Psoas muscle (tissue), 8 donors: ENCODE results near the gene FUT9. TPM values are rescaled to one million over a fixed set of nuclear protein-coding genes. Genes with fewer than 3 reads are reported as not detected.

Experiments
- ATAC-seq, 4 donors: fragments of 200-7000 bp; cut with Tn5 transposase; one replicate each; pipeline ENCODE4 v1.9.1; 2020; ENCODE audit warnings: moderate library complexity in 3 of 4, mild to moderate bottlenecking in 2 of 4
- DNase-seq, 2 donors: peaks; one replicate each; pipeline ENCODE4 v3.0.0-alpha.2; 2020
- H3K27ac ChIP-seq: fragments of 200-600 bp; one replicate; pipeline ENCODE4 v1.8.0; 2022
- H3K27me3 ChIP-seq, 3 donors: fragments of 200-600 bp in 1 of 3; one replicate each; pipeline versions ENCODE4 v1.6.1 to v1.8.0; 2013 to 2022; ENCODE audit warnings: low read length in 2 of 3, mild to moderate bottlenecking in 2 of 3, moderate library complexity in 1 of 3; ENCODE audit not compliant: insufficient read depth in 3 of 3
- H3K36me3 ChIP-seq, 2 donors: fragments of 200-600 bp in 1 of 2; one replicate each; pipeline versions ENCODE4 v1.6.1 to v1.8.0; 2013 to 2022; ENCODE audit warnings: low read depth in 1 of 2, mild to moderate bottlenecking in 1 of 2, moderate library complexity in 1 of 2; ENCODE audit not compliant: insufficient read depth in 1 of 2
- H3K4me1 ChIP-seq: fragments of 200-600 bp; one replicate; pipeline ENCODE4 v1.8.0; 2022
- H3K4me3 ChIP-seq: fragments of 200-600 bp; one replicate; pipeline ENCODE4 v1.8.0; 2022; ENCODE audit warnings: mild to moderate bottlenecking
- H3K9me3 ChIP-seq: fragments of 200-600 bp; one replicate; pipeline ENCODE4 v1.8.0; 2022
- WGBS, 3 donors: extraction: QIAGEN DNeasy Blood & Tissue Kit; methylation state at CpG; one replicate each; pipeline versions ENCODE4 v1.1.6 to v1.1.7; 2013; 5-methylcytosine and 5-hydroxymethylcytosine counted together
- intact Hi-C, 2 donors: fragments of 100-400 bp; cut with DNase I; formaldehyde crosslinking; loops; one replicate each; pipeline versions ENCODE4 v1.11.0 to v1.14.2; 2022
- polyA plus RNA-seq, 3 donors: library from polyadenylated mRNA; stranded (reverse); fragments of 200-250 nt; gene quantifications; one replicate each; pipeline ENCODE4 v1.2.3, GENCODE V29; 2013
- total RNA-seq, 4 donors: library from RNA; stranded (reverse); fragmentation: NEBNext Ultra II Directional in 2 of 4; extraction: Animal tissue kit (Norgen Biotek cat#: 25700) in 2 of 4; gene quantifications; one replicate each; pipeline versions ENCODE4 v1.2.1 to v1.2.4, GENCODE V29; 2021 to 2023
- TF ChIP-seq, protein P1 (sequence below): fragments of 200-600 bp; IDR thresholded peaks from one replicate; pipeline ENCODE4 v1.8.0; 2022; ENCODE audit warnings: antibody characterized with exemption
- donor health status: healthy with polysubstance abuse.
- donor health status: DM: no; HTN: no; CAD: no; lungs with moderate emphysema.
- donor health status: Bipolar disorder and iron deficiency.
- donor health status: healthy.
- donor health status: DM: yes; HTN: yes; CAD: no.
- donor health status: DM: no; HTN: no; CAD: no.
- donor health status: DM: no; HTN: no; CAD: no.
- donor health status: DM: yes; HTN: yes; CAD: no.

The FUT9 gene
- total and polyA plus RNA-seq, 7 donors, result 0.01 TPM; not detected in 5

- ATAC-seq (no peak), DNase-seq (no peak)
- Histone ChIP-seq H3K36me3 (no peaks in the 10 kb centered on the region), H3K27me3 (no peaks in the 10 kb centered on the region), H3K4me3 (no peak overlapping the region), H3K27ac (no peak overlapping the region), H3K4me1 (no peaks in the 10 kb centered on the region), H3K9me3 (no peaks in the 10 kb centered on the region)
- 33 to 51% (median 36%) methylated on average over 2 of the region's 2 CpGs for WGBS, 3 donors
- TF ChIP-seq, protein P1, sequence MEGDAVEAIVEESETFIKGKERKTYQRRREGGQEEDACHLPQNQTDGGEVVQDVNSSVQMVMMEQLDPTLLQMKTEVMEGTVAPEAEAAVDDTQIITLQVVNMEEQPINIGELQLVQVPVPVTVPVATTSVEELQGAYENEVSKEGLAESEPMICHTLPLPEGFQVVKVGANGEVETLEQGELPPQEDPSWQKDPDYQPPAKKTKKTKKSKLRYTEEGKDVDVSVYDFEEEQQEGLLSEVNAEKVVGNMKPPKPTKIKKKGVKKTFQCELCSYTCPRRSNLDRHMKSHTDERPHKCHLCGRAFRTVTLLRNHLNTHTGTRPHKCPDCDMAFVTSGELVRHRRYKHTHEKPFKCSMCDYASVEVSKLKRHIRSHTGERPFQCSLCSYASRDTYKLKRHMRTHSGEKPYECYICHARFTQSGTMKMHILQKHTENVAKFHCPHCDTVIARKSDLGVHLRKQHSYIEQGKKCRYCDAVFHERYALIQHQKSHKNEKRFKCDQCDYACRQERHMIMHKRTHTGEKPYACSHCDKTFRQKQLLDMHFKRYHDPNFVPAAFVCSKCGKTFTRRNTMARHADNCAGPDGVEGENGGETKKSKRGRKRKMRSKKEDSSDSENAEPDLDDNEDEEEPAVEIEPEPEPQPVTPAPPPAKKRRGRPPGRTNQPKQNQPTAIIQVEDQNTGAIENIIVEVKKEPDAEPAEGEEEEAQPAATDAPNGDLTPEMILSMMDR, result no peak
- intact Hi-C loops, result no loop called here
These were observed 170.9 kb downstream of the FUT9 start for GRCh38 chr6:96186516-96187195.

- Histone ChIP-seq H3K9me3 (no peaks in the 10 kb centered on the region), H3K4me3 (no peak overlapping the region), H3K4me1 (no peaks in the 10 kb centered on the region), H3K36me3 (no peaks in the 10 kb centered on the region), H3K27me3 (no peaks in the 10 kb centered on the region), H3K27ac (no peak overlapping the region)
- ATAC-seq (no peak), DNase-seq (no peak)
- 17 to 29% (median 23%) methylated on average over 1 of the region's 1 CpG for WGBS, 3 donors
- intact Hi-C loops, result no loop called here
- TF ChIP-seq, protein P1, result no peak
These were observed 178.9 kb downstream of the FUT9 start for GRCh38 chr6:96194675-96195074.

DNA sequence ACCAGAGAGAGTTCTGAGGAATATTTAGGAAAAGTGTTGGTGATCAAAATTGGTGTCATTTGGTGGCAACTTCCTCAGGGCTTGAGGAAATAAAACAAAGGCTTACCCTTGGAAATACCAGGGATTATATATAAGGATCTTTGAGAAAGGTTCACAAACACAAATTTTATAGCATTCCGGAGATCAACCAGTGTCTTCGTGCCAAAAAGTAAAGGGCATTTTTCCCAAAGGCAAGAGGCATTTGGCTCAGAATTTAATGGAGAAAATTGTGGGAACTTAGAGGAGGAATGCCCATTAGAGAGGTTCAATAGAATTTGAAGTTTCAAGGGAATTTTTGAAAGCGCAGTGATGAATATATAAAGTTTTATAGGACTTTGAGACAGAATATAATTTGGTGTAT is 179.5 kb downstream of the FUT9 start:
- Histone ChIP-seq H3K9me3 (no peaks in the 10 kb centered on the region), H3K36me3 (no peaks in the 10 kb centered on the region), H3K4me3 (no peak overlapping the region), H3K27me3 (no peaks in the 10 kb centered on the region), H3K27ac (no peak overlapping the region), H3K4me1 (no peaks in the 10 kb centered on the region)
- TF ChIP-seq, protein P1, result no peak
- ATAC-seq, result no peak
- no peak for DNase-seq
- intact Hi-C loops, result no loop called here
- 78 to 83% (median 80%) methylated on average over 3 of the region's 3 CpGs for WGBS, 3 donors

DNA sequence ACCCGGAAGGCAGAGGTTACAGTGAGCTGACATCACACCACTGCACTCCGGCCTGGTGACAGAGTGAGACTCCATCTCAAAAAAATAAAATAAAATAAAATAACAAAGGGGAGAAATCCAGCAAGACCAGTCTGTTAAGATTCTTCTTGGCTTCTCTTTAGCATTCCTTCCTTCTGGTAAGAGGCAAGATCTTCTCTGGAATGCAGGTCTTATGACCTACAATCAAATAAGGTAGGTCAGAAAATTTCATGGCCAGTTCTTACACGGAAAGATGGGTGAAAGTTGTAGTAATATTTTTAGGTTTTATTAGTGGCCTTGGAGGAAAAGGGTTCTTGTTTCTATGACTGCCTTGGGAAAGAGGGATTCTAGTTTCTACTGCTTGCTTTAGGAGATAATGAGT is 180.9 kb downstream of the FUT9 start:
- Histone ChIP-seq H3K27ac (no peak overlapping the region), H3K36me3 (no peaks in the 10 kb centered on the region), H3K27me3 (no peaks in the 10 kb centered on the region), H3K4me3 (no peak overlapping the region), H3K9me3 (no peaks in the 10 kb centered on the region), H3K4me1 (no peaks in the 10 kb centered on the region)
- TF ChIP-seq, protein P1, result no peak
- intact Hi-C loops, result no loop called here
- DNase-seq (no peak), ATAC-seq (no peak)
- WGBS, 3 donors, result 44 to 62% (median 45%) methylated on average over 3 of the region's 3 CpGs

GRCh38 chr6:96197241-96197640 is 181.5 kb downstream of the FUT9 start:
- ATAC-seq (no peak), DNase-seq (no peak)
- Histone ChIP-seq H3K4me1 (no peaks in the 10 kb centered on the region), H3K4me3 (no peak overlapping the region), H3K36me3 (no peaks in the 10 kb centered on the region), H3K27ac (no peak overlapping the region), H3K27me3 (no peaks in the 10 kb centered on the region), H3K9me3 (no peaks in the 10 kb centered on the region)
- TF ChIP-seq, protein P1, result no peak
- intact Hi-C loops, result no loop called here
